Measurements from ENCODE around the gene MN1.

DNA sequence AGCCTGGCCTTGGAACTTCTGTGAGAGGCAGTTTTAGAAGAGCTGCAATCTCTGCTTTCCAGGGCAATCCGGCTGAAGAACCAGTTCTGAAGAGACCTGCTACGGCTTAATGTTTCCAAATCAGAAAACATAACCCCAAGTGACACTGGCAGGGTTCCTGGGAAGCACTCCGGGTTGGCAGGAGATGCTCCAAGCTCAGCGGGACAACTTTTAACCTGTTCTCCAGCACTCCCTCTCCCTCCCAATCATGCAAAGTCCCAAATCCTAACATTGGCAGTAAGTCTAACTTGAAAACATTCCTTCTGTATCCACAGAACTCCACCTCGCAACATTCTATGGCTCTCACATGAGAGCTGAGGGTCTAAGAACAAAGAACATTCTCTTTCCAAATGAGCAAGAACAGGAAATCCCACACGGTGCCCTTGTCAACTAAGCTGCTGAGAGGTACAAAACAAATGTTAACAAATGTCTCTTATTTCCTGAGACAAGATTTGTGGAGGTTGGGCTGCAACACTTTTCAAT, 48.5 kb upstream of the MN1 start:
- TF ChIP-seq, protein P1, sequence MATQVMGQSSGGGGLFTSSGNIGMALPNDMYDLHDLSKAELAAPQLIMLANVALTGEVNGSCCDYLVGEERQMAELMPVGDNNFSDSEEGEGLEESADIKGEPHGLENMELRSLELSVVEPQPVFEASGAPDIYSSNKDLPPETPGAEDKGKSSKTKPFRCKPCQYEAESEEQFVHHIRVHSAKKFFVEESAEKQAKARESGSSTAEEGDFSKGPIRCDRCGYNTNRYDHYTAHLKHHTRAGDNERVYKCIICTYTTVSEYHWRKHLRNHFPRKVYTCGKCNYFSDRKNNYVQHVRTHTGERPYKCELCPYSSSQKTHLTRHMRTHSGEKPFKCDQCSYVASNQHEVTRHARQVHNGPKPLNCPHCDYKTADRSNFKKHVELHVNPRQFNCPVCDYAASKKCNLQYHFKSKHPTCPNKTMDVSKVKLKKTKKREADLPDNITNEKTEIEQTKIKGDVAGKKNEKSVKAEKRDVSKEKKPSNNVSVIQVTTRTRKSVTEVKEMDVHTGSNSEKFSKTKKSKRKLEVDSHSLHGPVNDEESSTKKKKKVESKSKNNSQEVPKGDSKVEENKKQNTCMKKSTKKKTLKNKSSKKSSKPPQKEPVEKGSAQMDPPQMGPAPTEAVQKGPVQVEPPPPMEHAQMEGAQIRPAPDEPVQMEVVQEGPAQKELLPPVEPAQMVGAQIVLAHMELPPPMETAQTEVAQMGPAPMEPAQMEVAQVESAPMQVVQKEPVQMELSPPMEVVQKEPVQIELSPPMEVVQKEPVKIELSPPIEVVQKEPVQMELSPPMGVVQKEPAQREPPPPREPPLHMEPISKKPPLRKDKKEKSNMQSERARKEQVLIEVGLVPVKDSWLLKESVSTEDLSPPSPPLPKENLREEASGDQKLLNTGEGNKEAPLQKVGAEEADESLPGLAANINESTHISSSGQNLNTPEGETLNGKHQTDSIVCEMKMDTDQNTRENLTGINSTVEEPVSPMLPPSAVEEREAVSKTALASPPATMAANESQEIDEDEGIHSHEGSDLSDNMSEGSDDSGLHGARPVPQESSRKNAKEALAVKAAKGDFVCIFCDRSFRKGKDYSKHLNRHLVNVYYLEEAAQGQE (IDR thresholded peaks at IDR 0.05; ENCODE audit: insufficient replicate concordance, low read depth) = no peak
- TF ChIP-seq, protein P2, sequence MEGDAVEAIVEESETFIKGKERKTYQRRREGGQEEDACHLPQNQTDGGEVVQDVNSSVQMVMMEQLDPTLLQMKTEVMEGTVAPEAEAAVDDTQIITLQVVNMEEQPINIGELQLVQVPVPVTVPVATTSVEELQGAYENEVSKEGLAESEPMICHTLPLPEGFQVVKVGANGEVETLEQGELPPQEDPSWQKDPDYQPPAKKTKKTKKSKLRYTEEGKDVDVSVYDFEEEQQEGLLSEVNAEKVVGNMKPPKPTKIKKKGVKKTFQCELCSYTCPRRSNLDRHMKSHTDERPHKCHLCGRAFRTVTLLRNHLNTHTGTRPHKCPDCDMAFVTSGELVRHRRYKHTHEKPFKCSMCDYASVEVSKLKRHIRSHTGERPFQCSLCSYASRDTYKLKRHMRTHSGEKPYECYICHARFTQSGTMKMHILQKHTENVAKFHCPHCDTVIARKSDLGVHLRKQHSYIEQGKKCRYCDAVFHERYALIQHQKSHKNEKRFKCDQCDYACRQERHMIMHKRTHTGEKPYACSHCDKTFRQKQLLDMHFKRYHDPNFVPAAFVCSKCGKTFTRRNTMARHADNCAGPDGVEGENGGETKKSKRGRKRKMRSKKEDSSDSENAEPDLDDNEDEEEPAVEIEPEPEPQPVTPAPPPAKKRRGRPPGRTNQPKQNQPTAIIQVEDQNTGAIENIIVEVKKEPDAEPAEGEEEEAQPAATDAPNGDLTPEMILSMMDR (IDR thresholded peaks at IDR 0.05; ENCODE audit: insufficient read depth, low read length) = no peak
- TF ChIP-seq POLR2AphosphoS5 (IDR thresholded peaks at IDR 0.05; ENCODE audit: low read depth) (no peak), GABPA (IDR thresholded peaks at IDR 0.05; ENCODE audit: low read depth) (no peak)
